K562 (cell line): ENCODE results near the gene PCK1. TPM values are rescaled to one million over a fixed set of nuclear protein-coding genes. Genes with fewer than 3 reads are reported as not detected.
A peak's percentile ranks its signal among the peaks of the same experiment; 100 is the strongest.

ENCODE experiments used
- ATAC-seq: fragments of 200-7000 bp; cut with Tn5 transposase; 3 replicates; pipeline ENCODE4 v1.9.1; 2020; ENCODE audit warnings: moderate library complexity
- BruUV-seq: library from RNA; stranded (reverse); fragments of 400-500 nt; replicated peaks from 2 replicates; lab custom pipeline; 2021; lab: Mats Ljungman, UMichigan
- CTCF ChIA-PET: fragments of 300-600 bp; formaldehyde crosslinking; extraction: SDS; loops from one replicate; lab custom pipeline; 2021; ENCODE audit warnings: low intra/inter-chr PET ratio; lab: Yijun Ruan, JAX
- POLR2A ChIA-PET: fragments of 300-600, 350-650 bp; sonication (Branson Sonifier 250); formaldehyde crosslinking; extraction: SDS; loops from one replicate; lab custom pipeline; 2021; ENCODE audit warnings: antibody characterized with exemption, inconsistent platforms; lab: Yijun Ruan, JAX
- DNase-seq, 4 experiments: peaks; one replicate each; pipeline versions ENCODE4 v3.0.0 to v3.0.0-alpha.2; 2011 to 2018; ENCODE audit warnings: low spot score in 3 of 4, mixed read lengths in 3 of 4; ENCODE audit errors: extremely low read depth in 1 of 4
- FAIRE-seq: peaks from 2 replicates; lab custom pipeline; 2011; peaks lifted over from hg19 to GRCh38; lab: Jason Lieb, UNC
- H2AFZ ChIP-seq: 2 replicates; pipeline ENCODE4 v1.6.0; 2011; ENCODE audit warnings: low read depth, low read length, control low read depth, inconsistent platforms
- H3K27ac ChIP-seq: fragments of 200-600 bp; 3 replicates; pipeline ENCODE4 v1.8.0; 2011; ENCODE audit warnings: low read depth, mild to moderate bottlenecking, control low read depth, inconsistent platforms, low read length, moderate library complexity, mixed read lengths; ENCODE audit errors: extremely low read depth
- H3K27me3 ChIP-seq, 2 experiments: fragments of 300-600 bp in 1 of 2; 2 replicates in 1 of 2; 3 replicates in 1 of 2; pipeline versions ENCODE4 v1.6.0 to v1.8.0; 2011; ENCODE audit warnings: inconsistent platforms in 2 of 2, low read length in 2 of 2, mild to moderate bottlenecking in 1 of 2, mixed read lengths in 1 of 2, moderate library complexity in 1 of 2; ENCODE audit not compliant: control insufficient read depth in 2 of 2, insufficient read depth in 2 of 2
- H3K36me3 ChIP-seq: fragments of 300-600 bp; 3 replicates; pipeline ENCODE4 v1.8.0; 2011; ENCODE audit warnings: mild to moderate bottlenecking, low read length, inconsistent platforms; ENCODE audit not compliant: control insufficient read depth, insufficient read depth
- H3K4me1 ChIP-seq, 2 experiments: fragments of 200-600 bp in 1 of 2; replicated peaks in 1 of 2; 2 replicates in 1 of 2; 3 replicates in 1 of 2; pipeline versions ENCODE4 v1.5.1 to v1.8.0; 2011; ENCODE audit warnings: inconsistent platforms in 2 of 2, low read length in 2 of 2, mild to moderate bottlenecking in 1 of 2, mixed read lengths in 1 of 2, moderate library complexity in 1 of 2; ENCODE audit not compliant: control insufficient read depth in 2 of 2, insufficient read depth in 2 of 2
- H3K4me2 ChIP-seq: 2 replicates; pipeline ENCODE4 v1.6.1; 2011; ENCODE audit warnings: low read length, control low read depth, inconsistent platforms, mixed read lengths; ENCODE audit not compliant: insufficient read depth
- H3K4me3 ChIP-seq: fragments of 200-600 bp; sonication (generic), shearing (Covaris generic); 2 replicates; pipeline ENCODE4 v1.5.1; 2016; ENCODE audit warnings: control low read depth, inconsistent platforms
- H3K79me2 ChIP-seq: fragments of 200-600 bp; 3 replicates; pipeline ENCODE4 v1.8.0; 2011; ENCODE audit warnings: low read length, inconsistent platforms; ENCODE audit not compliant: control insufficient read depth, insufficient read depth
- H3K9ac ChIP-seq, 2 experiments: 2 replicates each; pipeline versions ENCODE4 v1.6.0 to v1.6.1; 2011; ENCODE audit warnings: low read depth in 2 of 2, low read length in 2 of 2, control low read depth in 1 of 2, inconsistent platforms in 1 of 2, mild to moderate bottlenecking in 1 of 2, mixed read lengths in 1 of 2; ENCODE audit not compliant: insufficient read depth in 1 of 2
- H3K9me1 ChIP-seq: one replicate; pipeline ENCODE4 v1.6.0; 2011; ENCODE audit warnings: inconsistent platforms, mild to moderate bottlenecking, low read length, moderate library complexity; ENCODE audit not compliant: control insufficient read depth, insufficient read depth
- H3K9me3 ChIP-seq: replicated peaks from 2 replicates; pipeline ENCODE4 v1.5.1; 2011; ENCODE audit warnings: low read depth, low read length, inconsistent platforms; ENCODE audit not compliant: control insufficient read depth, insufficient read depth
- H4K20me1 ChIP-seq: replicated peaks from 2 replicates; pipeline ENCODE4 v1.6.1; 2011; ENCODE audit warnings: low read length, inconsistent platforms, mixed read lengths; ENCODE audit not compliant: control insufficient read depth, insufficient read depth
- E4F1 ChIP-seq: fragments of 250-450 bp; sonication (Bioruptor Pico); IDR thresholded peaks from 2 replicates; pipeline ENCODE4 v1.5.0; 2021; ENCODE audit warnings: mild to moderate bottlenecking, borderline replicate concordance
- HLTF ChIP-seq: fragments of 450-650 bp; IDR thresholded peaks from 2 replicates; pipeline ENCODE4 v1.6.1; 2016
- KAT2B ChIP-seq: IDR thresholded peaks from one replicate; pipeline ENCODE4 v1.6.1; 2012; ENCODE audit warnings: low read depth, mild to moderate bottlenecking, control low read depth, inconsistent platforms, low read length, moderate library complexity
- NFYB ChIP-seq: IDR thresholded peaks from 2 replicates; pipeline ENCODE4 v1.6.1; 2011; ENCODE audit warnings: mild to moderate bottlenecking, moderate library complexity; ENCODE audit not compliant: insufficient read length; ENCODE audit errors: extremely low read depth
- PTBP1 ChIP-seq: fragments of 200-400 bp; formaldehyde crosslinking; IDR thresholded peaks from 2 replicates; pipeline ENCODE4 v1.6.1; 2017; ENCODE audit warnings: low read depth, low read length
- RAD51 ChIP-seq: fragments of 450-650 bp; IDR thresholded peaks from 2 replicates; pipeline ENCODE4 v1.7.1; 2016; ENCODE audit warnings: low read depth, mild to moderate bottlenecking, borderline replicate concordance
- USF1 ChIP-seq: sonication (generic); formaldehyde crosslinking; IDR thresholded peaks from 2 replicates; pipeline ENCODE4 v1.9.0; 2022; ENCODE audit warnings: mild to moderate bottlenecking, missing genetic modification reagents
- USF2 ChIP-seq: sonication (generic); formaldehyde crosslinking; IDR thresholded peaks from 2 replicates; pipeline ENCODE4 v1.5.0; 2020; ENCODE audit warnings: missing genetic modification reagents
- ZFP36 ChIP-seq: fragments of 150-350 bp; IDR thresholded peaks from 2 replicates; pipeline ENCODE4 v1.6.1; 2018; ENCODE audit warnings: low read length, low read depth; ENCODE audit not compliant: partially characterized antibody
- ZMIZ1 ChIP-seq, 2 experiments: fragments of 150-350 bp in 1 of 2; IDR thresholded peaks; 2 replicates each; pipeline ENCODE4 v1.6.1; 2012 to 2016; ENCODE audit warnings: low read depth in 2 of 2, low read length in 2 of 2, mild to moderate bottlenecking in 1 of 2, moderate library complexity in 1 of 2
- ZNF280A ChIP-seq: fragments of 450-650 bp; IDR thresholded peaks from 2 replicates; pipeline ENCODE4 v1.6.1; 2018; ENCODE audit warnings: mild to moderate bottlenecking, low read depth; ENCODE audit not compliant: partially characterized antibody
- WGBS: fragments of 100-300 bp; shearing (Covaris generic); methylation state at CpG from one replicate; pipeline ENCODE4 v1.1.6; 2016; ENCODE audit warnings: low coverage, mixed read lengths; ENCODE audit not compliant: insufficient coverage; ENCODE audit errors: missing lambda C conversion rate; 5-methylcytosine and 5-hydroxymethylcytosine counted together
- in situ Hi-C: fragments of 300-500 bp; cut with MboI; formaldehyde crosslinking; loops from 4 replicates; pipeline ENCODE4 v1.15.0; 2018; ENCODE audit warnings: inconsistent platforms, mixed read lengths
- intact Hi-C: fragments of 100-400 bp; cut with micrococcal nuclease; formaldehyde crosslinking; loops from 2 replicates; pipeline ENCODE4 v1.14.2; 2022
- polyA plus RNA-seq, 8 experiments: library from polyadenylated mRNA; depleted of rRNA in 4 of 8; stranded (reverse) in 5 of 8; unstranded in 3 of 8; fragments of >200 nt; fragmentation: Nextera tagmentation in 2 of 8; fragmentation: Illumina TruSeq in 1 of 8; extraction: Ambion mirVana in 2 of 8; extraction: Trizol in 1 of 8; gene quantifications; 2 replicates each; pipeline versions ENCODE4 v1.2.1 to v1.2.3, GENCODE V29; 2011 to 2014; ENCODE audit warnings: inconsistent platforms in 1 of 8, missing spikeins in 1 of 8
- total RNA-seq, 7 experiments: library from RNA; depleted of rRNA in 6 of 7; stranded (reverse); fragments of >200 nt in 6 of 7; fragmentation: Illumina TruSeq in 2 of 7; extraction: Trizol in 2 of 7; gene quantifications; 2 replicates each; pipeline versions ENCODE4 v1.2.1 to v1.2.3, GENCODE V29; 2011 to 2021; ENCODE audit warnings: low replicate concordance in 1 of 7

The PCK1 gene
- total and polyA plus RNA-seq, 9 of the 15 experiments (the other 6 are each of a cell fraction or from before 2014, with no cell fraction given) = 0.05 to 0.73 (median 0.15) TPM

- Histone ChIP-seq H4K20me1 (no peaks in the 10 kb centered on the region), H2AFZ (no peak overlapping the region), H3K9me1 (no peaks in the 10 kb centered on the region), H3K79me2 (no peaks in the 10 kb centered on the region), H3K4me2 (no peak overlapping the region), H3K4me1 (no peaks in the 10 kb centered on the region; a peak in 2 of 5 replicates), H3K36me3 (no peaks in the 10 kb centered on the region), H3K4me3 (no peak overlapping the region), H3K27ac (no peak overlapping the region), H3K9me3 (peaks cover 7% of the 10 kb centered on the region; the same call in 1 of the 2 replicates), H3K27me3 (peaks cover 6 to 48% of the 10 kb centered on the region in 2 experiments; a peak in 3 of 5 replicates), H3K9ac (no peak overlapping the region)
- ATAC-seq (no peak), FAIRE-seq (no peak), DNase-seq (no peak)
- ChIA-PET POLR2A (no interaction called here), CTCF (interaction anchor here (0.6 kb wide), 1 partner anchor 9 kb away, joined by 3 read pairs; no protein-coding TSS in a partner anchor)
- TF ChIP-seq HLTF = no peak
- TF ChIP-seq KAT2B = no peak
- no peak for TF ChIP-seq ZMIZ1 (IDR thresholded peaks at IDR 0.05; ENCODE audit: low read depth in 2 of 2, low read length in 2 of 2)
- TF ChIP-seq NFYB = peak; percentile 63
- TF ChIP-seq RAD51 = peak; percentile 73; the same call in 1 of the 2 replicates
- TF ChIP-seq USF2 (CRISPR knock-in tag) = peak; percentile 74
- TF ChIP-seq USF1 (CRISPR knock-in tag) = peak; percentile 71
- peak; percentile 44 for TF ChIP-seq ZFP36
- TF ChIP-seq PTBP1 = no peak
- no peak for TF ChIP-seq E4F1
- TF ChIP-seq ZNF280A = peak; percentile 38
- BruUV-seq = no TSS peak
- intact Hi-C loops (no loop called here), in situ Hi-C loops (loop anchor here (25.0 kb wide), 1 partner anchor 609 kb away; no protein-coding TSS in a partner anchor)
- 3% methylated on average over 10 of the region's 10 CpGs for WGBS
Observed at GRCh38 chr20:57603120-57603519, 42.2 kb downstream of the PCK1 start.
